Anterior cingulate cortex (tissue), 58 donors: ENCODE measurements around the gene PARD3.
"Not testable (repeated sequence)": the region's sequence is repeated elsewhere in the genome, so short reads cannot be mapped to it uniquely, and the experiment has no call there.

ENCODE experiments used
- DNase-seq, 58 donors: peaks; one replicate each; lab custom pipeline; 2025; lab: John Stamatoyannopoulos, UW

The PARD3 gene

GRCh38 chr10:34297541-34298345, 517.4 kb downstream of the PARD3 start:
- peak in 1 of 58 donors; percentile 6 for DNase-seq

- no peak for DNase-seq
These were observed 520.0 kb downstream of the PARD3 start for GRCh38 chr10:34295142-34295548.

- DNase-seq: no peak
These were observed 521.0 kb downstream of the PARD3 start for GRCh38 chr10:34294137-34294536.

GRCh38 chr10:34292675-34293074, 522.4 kb downstream of the PARD3 start:
- DNase-seq: no peak

GRCh38 chr10:34292194-34292565, 522.9 kb downstream of the PARD3 start:
- DNase-seq: no peak

GRCh38 chr10:34291466-34292193, 523.5 kb downstream of the PARD3 start:
- DNase-seq: no peak

- DNase-seq: no peak
These were observed 524.5 kb downstream of the PARD3 start for GRCh38 chr10:34290412-34291081.

GRCh38 chr10:34288634-34289033, 526.5 kb downstream of the PARD3 start:
- no peak for DNase-seq

GRCh38 chr10:34286136-34286739, 528.9 kb downstream of the PARD3 start:
- no peak for DNase-seq

GRCh38 chr10:34281661-34282582, 533.2 kb downstream of the PARD3 start:
- DNase-seq: no peak

- no peak for DNase-seq
These were observed 534.3 kb downstream of the PARD3 start for GRCh38 chr10:34280599-34281374.

GRCh38 chr10:34275626-34276130, 539.4 kb downstream of the PARD3 start:
- no peak for DNase-seq

- DNase-seq: no peak
These were observed 540.2 kb downstream of the PARD3 start for GRCh38 chr10:34274906-34275305.

- DNase-seq: no peak
These were observed 541.8 kb downstream of the PARD3 start for GRCh38 chr10:34273340-34273739.

GRCh38 chr10:34272316-34272715, 542.8 kb downstream of the PARD3 start:
- no peak for DNase-seq

- not testable (repeated sequence) for DNase-seq
These were observed 546.7 kb downstream of the PARD3 start for GRCh38 chr10:34268410-34268809.

GRCh38 chr10:34262985-34263384, 552.1 kb downstream of the PARD3 start:
- no peak for DNase-seq

- no peak for DNase-seq
These were observed 554.2 kb downstream of the PARD3 start for GRCh38 chr10:34260904-34261303.

GRCh38 chr10:34256216-34256615, 558.9 kb downstream of the PARD3 start:
- no peak for DNase-seq
